ENCODE measurements around the gene TEAD1.

DNA sequence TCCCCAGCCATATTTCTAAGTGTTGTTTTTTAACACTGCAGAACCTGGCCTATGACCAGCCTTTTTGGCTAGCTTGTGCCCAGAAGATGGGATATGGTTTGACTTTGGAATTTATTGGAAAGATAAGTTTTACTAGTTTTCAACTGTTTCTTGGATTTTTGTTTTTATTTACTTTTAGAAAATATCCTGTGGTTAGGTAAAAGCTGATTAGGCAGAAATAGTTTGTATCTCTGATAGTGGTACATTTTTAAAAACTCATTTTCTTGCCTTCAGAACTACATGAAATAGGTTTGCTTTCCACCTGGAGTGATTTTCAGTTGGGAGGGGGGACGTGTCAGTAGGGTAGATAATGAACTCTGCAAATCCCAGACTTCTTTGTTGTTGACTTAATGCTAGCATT, 243.6 kb downstream of the TEAD1 start:
- TF ChIP-seq, protein P1, sequence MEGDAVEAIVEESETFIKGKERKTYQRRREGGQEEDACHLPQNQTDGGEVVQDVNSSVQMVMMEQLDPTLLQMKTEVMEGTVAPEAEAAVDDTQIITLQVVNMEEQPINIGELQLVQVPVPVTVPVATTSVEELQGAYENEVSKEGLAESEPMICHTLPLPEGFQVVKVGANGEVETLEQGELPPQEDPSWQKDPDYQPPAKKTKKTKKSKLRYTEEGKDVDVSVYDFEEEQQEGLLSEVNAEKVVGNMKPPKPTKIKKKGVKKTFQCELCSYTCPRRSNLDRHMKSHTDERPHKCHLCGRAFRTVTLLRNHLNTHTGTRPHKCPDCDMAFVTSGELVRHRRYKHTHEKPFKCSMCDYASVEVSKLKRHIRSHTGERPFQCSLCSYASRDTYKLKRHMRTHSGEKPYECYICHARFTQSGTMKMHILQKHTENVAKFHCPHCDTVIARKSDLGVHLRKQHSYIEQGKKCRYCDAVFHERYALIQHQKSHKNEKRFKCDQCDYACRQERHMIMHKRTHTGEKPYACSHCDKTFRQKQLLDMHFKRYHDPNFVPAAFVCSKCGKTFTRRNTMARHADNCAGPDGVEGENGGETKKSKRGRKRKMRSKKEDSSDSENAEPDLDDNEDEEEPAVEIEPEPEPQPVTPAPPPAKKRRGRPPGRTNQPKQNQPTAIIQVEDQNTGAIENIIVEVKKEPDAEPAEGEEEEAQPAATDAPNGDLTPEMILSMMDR (IDR thresholded peaks at IDR 0.05): no peak
- no peak for TF ChIP-seq POLR2A (IDR thresholded peaks at IDR 0.05)
